ENCODE measurements around the gene GPRC5B.
A peak's percentile ranks its signal among the peaks of the same experiment; 100 is the strongest.

The GPRC5B gene

GRCh38 chr16:19842426-19843157, 42.1 kb downstream of the GPRC5B start:
- no peak for DNase-seq

DNA sequence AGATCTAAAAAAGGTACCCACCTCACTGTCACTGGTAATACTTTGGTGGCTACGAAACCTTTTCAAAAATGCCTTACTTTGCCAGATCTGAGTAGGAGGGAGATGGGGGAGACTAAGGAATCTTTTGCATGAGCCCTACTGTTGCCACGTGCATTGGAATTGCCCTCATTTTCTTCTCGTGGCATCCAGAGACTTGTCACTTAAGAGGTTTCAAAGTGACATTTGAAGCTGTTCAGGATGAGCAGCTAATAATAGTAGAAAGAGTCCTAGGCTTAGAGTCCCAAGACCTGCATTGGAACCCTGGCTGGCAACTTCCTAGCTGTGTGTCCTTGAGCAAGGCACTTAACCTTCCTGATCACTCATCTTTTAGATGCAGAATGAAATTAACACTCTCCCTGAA, 43.5 kb downstream of the GPRC5B start:
- peak; percentile 17 for DNase-seq

DNA sequence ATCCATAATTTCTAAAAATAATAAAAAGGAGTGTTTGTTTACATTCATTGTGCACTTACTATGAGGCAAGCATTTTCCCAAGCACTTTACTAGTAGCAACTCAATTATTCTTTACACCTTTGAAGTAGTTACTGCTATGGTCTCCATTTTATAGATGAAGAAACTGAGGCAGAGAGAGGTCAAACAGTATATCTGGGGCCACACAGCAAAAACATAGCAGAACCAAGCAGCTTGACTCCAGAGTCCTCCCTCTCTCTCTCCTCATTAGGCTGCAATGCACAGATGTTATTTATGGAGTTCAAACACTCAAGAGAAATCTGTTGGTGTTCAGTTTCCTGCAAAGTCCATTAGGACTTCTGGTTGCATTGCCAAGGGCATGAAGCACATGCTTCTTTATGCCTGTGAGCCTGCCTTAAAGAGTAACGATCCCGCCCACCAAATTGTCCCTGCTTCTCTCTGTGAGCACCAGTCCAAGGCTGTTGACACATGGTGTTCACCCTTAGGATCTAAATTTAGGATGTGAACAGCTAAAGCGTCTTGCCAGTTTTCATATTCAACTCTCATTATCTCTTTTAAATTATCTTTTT, 44.0 kb downstream of the GPRC5B start:
- DNase-seq, result peak; percentile 92

- no peak for DNase-seq
Observed at GRCh38 chr16:19837984-19838707, 46.5 kb downstream of the GPRC5B start.

GRCh38 chr16:19837331-19837980, 47.2 kb downstream of the GPRC5B start:
- DNase-seq, result peak; percentile 21

DNA sequence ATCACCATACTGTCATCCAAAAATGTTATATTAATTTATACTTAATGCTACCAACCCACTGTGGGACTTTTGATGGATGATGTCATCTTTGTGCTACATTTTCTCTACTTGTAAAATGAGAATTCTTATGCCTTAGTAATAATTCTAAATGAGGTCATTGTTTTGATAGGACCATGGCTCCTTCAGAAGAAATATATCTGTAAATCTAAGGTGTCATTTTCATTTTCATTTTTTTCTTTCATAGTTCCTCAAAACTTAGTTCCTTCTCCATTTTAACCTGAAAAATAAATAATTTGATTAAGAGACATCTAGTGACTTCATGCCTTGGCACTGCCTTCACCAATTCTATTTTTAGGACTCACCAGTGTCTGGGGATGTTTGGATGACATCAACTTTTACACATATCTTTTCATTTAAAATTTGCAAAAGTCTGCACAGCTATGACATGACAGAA, 48.7 kb downstream of the GPRC5B start:
- no peak for DNase-seq

DNA sequence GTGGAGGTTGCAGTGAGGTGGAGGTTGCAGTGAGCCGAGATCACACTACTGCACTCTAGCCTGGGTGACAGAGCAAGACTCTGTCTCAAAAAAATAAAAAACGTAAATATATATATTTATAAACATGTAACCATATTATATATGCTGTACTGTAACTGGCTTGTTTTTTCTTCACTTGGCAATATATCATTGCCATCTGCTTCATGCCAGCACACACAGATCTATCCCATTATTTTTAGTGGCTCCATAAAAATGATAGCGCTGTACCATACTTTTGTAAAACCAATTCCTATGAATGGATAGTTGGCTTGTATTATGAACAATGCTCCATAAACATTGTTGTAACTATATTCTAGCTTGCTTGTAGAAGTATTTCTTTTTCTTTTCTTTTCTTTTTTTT, 49.5 kb downstream of the GPRC5B start:
- no peak for DNase-seq

GRCh38 chr16:19833581-19833980, 51.1 kb downstream of the GPRC5B start:
- no peak for DNase-seq

DNA sequence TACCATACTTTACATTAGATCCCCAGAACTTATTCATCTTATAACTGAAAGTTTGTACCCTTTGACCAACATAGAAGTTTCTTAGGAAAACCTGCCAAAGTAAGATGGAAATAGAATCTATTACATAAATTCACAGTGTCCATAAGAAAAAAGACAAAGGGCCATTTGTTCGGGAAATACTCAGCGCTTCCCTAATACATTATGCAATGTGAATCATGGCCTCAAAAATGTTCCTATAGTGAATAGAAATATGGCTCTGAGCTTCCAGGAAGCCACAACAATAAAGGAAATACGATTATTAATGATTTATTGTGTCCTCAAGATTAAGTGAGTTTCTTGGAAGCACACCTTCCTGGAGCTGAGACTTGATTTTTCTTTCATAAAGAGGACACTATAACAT, 51.5 kb downstream of the GPRC5B start:
- DNase-seq, result no peak

DNA sequence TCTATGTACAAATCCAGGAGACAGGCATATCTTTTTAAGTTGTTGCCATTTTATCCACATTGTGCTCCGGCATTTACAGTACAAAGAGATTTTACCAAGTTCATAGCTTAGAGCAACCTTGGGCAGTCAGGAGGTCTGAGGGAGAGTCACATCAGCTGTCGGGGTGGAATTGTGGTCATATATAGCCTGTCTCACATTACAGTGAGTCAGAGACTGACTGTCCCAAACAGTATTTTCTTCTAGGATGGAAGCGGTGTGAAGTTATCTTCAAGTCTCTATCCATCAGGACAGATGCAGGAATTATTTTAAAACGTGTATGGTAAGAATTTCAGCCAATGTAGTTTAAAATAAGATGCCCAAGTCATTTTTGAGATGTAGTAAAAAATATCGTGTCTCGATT, 53.0 kb downstream of the GPRC5B start:
- DNase-seq, result no peak

- DNase-seq, result no peak
Observed at GRCh38 chr16:19830902-19831560, 53.6 kb downstream of the GPRC5B start.

DNA sequence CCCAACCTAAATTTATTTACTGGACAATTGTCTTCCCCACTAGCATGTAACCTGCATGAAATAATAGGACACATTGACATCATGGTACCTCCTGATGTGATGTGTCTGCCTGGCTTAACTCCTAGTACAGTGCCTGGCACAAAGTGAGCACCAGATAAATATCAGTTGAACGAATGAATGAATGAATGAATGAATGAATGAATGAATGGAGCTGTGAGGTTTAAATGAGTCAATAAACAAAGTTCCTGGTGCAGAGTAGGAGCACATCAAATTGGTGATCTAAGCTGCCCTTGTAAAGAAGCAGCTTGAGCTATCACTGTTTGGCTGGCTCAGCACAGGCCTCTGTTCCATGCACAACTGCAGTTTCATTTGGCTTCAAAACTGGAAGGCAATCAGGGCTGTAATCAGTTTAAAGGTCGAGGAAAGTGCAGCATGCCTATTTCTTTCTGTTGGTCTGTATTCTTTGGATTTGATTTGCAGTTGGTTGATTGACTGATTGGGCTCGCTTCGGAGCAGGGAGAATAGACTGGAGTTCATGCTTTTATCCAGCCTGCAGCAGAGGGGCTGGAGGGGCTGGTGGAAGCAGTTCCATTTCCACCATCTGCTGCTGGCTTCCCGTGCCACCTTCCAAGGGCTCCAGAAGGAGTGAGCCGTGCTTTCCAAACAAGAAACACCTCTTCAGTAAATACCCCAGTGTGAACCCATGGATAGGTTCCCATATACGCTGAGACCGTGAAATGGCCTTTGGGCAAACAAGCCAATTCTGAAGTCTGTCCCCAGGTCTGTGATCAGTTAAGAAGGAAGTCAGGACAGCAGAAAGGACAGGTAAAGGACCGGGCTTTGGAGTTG, 54.6 kb downstream of the GPRC5B start:
- no peak for DNase-seq

- DNase-seq, result no peak
Observed at GRCh38 chr16:19824216-19824615, 60.4 kb downstream of the GPRC5B start.

DNA sequence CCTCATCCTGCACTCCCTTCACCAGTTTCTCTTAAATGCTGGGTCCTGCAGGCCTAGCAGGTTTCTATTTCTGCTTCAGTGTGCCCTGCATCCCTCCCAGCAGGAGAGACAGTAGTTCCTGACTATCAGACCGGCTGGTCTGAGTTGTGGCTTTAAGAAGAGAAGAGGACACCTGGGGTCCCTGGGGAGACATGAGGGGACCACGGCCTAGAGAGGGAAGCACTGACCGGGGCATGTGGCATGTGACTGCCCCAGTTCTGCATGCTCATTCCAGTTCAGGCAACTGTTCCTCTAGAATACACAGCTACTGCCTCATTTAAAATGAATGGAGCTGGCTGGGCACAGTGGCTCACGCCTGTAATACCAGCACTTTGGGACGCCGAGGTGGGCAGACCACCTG, 61.3 kb downstream of the GPRC5B start:
- no peak for DNase-seq

- DNase-seq, result no peak
Observed at GRCh38 chr16:19822533-19822932, 62.1 kb downstream of the GPRC5B start.

GRCh38 chr16:19817875-19818274, 66.8 kb downstream of the GPRC5B start:
- no peak for DNase-seq

DNA sequence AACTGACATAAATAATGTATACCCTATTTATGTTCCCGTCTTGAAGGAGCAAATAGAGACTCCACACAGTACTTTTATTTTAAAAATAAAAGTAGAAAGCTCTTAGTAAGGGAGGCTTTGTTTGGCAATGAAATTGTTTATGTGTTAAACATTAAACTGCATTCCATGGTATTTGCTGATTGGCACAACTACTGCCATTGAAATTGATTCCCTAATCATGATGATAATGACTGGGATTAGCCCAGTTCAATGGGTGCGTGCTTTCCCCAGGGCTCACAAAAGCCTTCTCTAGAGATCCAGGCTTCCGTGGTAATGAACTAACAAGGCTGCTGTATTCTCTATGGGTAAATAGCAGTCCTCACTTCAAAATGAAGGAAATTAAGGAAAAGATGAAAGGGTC, 67.5 kb downstream of the GPRC5B start:
- no peak for DNase-seq

DNA sequence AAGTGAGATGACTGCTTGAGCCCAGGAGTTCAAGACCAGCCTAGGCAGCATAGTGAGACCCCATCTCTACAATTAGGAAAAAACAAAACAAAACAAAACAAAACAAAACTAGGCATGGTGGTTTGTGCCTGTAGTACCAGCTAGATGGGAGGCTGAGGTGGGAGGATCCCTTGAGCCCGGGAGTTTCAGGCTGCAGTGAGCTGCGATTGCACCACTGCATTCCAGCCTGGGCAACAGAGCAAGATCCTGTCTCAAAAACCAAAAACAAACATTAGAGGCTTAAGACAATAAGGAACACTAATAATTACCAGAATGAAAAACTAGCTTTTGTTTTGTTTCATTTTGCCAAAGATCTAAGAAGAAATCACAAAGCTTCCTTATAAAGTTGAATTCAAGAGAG, 69.2 kb downstream of the GPRC5B start:
- DNase-seq, result no peak

DNA sequence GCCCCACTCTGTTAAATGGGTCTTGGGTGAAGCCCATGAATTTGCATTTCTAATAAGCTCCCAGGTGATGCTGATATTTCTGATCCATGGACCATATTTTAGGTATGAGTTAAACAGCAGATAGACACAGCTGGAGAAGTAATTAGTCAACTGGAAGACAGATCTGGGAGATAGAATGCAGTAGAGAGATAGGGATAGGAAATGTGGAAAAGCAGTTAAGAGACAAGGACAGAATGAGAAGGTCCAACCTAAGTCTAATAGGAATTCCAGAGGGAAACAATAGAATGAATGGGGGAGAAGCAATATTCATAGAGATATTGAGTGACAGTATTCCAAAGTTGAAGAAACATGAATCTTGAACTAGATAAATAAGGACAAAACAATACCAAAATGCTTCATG, 71.7 kb downstream of the GPRC5B start:
- no peak for DNase-seq

DNA sequence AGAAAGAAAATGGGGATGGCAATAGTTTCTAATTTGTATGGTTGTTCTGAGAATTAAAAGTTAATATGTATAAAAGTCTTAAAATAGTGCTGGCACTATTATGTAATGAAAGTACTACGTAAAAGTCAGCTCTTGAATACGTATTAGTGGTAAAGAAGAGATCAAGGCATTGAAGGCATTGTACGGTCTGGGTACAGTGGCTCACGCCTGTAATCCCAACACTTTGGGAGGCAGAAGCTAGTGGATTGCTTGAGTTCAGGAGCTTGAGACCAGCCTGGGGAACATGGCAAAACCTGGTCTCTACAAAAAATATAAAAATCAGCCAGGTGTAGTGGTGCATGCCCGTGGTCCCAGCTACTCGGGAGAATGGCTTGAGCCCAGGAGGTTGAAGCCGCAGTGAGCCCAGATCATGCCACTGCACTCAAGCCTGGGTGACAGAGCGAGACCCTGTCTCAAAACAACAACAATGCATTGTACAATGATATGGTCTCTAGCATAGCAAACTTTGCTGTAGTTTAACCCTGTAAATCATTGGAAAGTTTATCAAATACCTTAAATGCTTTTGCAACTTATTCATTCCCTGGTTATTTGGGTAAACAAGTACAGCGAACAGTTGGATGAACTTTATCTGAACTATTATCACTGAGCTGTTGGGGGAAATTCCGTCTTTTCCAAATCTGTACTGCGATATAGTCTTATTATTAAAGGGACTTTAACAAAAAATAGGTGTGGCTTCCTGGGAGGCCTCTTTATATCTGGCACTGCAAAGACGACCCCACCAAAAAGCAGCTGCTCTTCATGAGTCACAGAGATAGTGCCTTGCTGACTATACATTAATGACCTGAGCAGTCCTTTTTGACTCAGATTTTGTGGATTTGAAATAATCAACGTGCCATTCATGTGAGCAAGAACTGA, 73.6 kb downstream of the GPRC5B start:
- no peak for DNase-seq

- DNase-seq, result no peak
Observed at GRCh38 chr16:19809693-19810092, 75.0 kb downstream of the GPRC5B start.

All from NCI-H524 treated with DMSO at 0.1 percent for 48 hours (cell line).